BE2C (cell line): ENCODE results near the gene LDLRAD4.

Experiments used
- DNase-seq: peaks from one replicate; pipeline ENCODE4 v3.0.0-alpha.2; 2020
- H3K27me3 ChIP-seq: fragments of 250-450 bp; sonication (Bioruptor Pico); 2 replicates; pipeline ENCODE4 v1.5.1; 2020; ENCODE audit warnings: mild to moderate bottlenecking
- H3K36me3 ChIP-seq: fragments of 250-450 bp; sonication (Bioruptor Pico); 2 replicates; pipeline ENCODE4 v1.5.1; 2020; ENCODE audit warnings: mild to moderate bottlenecking
- H3K4me1 ChIP-seq: fragments of 250-450 bp; sonication (Bioruptor Pico); 2 replicates; pipeline ENCODE4 v1.5.1; 2020
- H3K4me3 ChIP-seq: 2 replicates; pipeline ENCODE4 v1.5.1; 2011; ENCODE audit warnings: low read depth, low read length
- H3K9me3 ChIP-seq: fragments of 250-450 bp; sonication (Bioruptor Pico); 2 replicates; pipeline ENCODE4 v1.5.1; 2020
- TF ChIP-seq, protein P1 (sequence below): IDR thresholded peaks from 2 replicates; pipeline ENCODE4 v1.5.1; 2012; ENCODE audit warnings: mild to moderate bottlenecking, low read depth, low read length

The LDLRAD4 gene

GRCh38 chr18:13315000-13315399 lies 96.4 kb downstream of the LDLRAD4 start:
- no peaks in the 10 kb centered on the region for H3K4me1 ChIP-seq
- TF ChIP-seq, protein P1, sequence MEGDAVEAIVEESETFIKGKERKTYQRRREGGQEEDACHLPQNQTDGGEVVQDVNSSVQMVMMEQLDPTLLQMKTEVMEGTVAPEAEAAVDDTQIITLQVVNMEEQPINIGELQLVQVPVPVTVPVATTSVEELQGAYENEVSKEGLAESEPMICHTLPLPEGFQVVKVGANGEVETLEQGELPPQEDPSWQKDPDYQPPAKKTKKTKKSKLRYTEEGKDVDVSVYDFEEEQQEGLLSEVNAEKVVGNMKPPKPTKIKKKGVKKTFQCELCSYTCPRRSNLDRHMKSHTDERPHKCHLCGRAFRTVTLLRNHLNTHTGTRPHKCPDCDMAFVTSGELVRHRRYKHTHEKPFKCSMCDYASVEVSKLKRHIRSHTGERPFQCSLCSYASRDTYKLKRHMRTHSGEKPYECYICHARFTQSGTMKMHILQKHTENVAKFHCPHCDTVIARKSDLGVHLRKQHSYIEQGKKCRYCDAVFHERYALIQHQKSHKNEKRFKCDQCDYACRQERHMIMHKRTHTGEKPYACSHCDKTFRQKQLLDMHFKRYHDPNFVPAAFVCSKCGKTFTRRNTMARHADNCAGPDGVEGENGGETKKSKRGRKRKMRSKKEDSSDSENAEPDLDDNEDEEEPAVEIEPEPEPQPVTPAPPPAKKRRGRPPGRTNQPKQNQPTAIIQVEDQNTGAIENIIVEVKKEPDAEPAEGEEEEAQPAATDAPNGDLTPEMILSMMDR = no peak
- H3K9me3 ChIP-seq = no peaks in the 10 kb centered on the region
- no peak for DNase-seq
- no peaks in the 10 kb centered on the region for H3K27me3 ChIP-seq
- H3K36me3 ChIP-seq = no peaks in the 10 kb centered on the region
- H3K4me3 ChIP-seq = no peak overlapping the region

DNA sequence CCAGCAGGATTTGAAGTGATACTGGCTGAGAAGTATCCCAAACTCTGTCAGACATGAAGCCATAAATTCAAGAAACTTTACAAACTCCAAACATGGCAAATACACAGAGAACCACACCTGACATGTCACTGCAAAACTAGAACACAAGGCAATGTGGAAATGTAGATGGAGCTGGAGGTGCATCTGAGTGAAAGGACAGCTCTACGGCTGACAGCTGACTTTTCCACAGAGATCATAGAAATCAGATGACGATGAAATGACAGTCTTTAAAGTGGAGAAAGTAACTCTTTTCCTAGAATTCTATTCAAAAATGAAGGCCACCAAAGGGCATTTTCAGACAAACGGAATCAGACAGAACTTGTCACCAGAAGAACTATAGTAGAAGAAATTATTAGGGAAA lies 97.5 kb downstream of the LDLRAD4 start:
- Histone ChIP-seq H3K4me3 (no peak overlapping the region), H3K4me1 (no peaks in the 10 kb centered on the region), H3K9me3 (no peaks in the 10 kb centered on the region), H3K36me3 (no peaks in the 10 kb centered on the region), H3K27me3 (no peaks in the 10 kb centered on the region)
- no peak for DNase-seq
- TF ChIP-seq, protein P1 = no peak

GRCh38 chr18:13317801-13318200 lies 99.2 kb downstream of the LDLRAD4 start:
- H3K36me3 ChIP-seq = no peaks in the 10 kb centered on the region
- H3K4me1 ChIP-seq = no peaks in the 10 kb centered on the region
- no peak for DNase-seq

GRCh38 chr18:13318731-13319501 lies 100.4 kb downstream of the LDLRAD4 start:
- TF ChIP-seq, protein P1 = no peak
- DNase-seq = no peak
- Histone ChIP-seq H3K27me3 (no peaks in the 10 kb centered on the region), H3K4me3 (no peak overlapping the region), H3K9me3 (no peaks in the 10 kb centered on the region), H3K4me1 (no peaks in the 10 kb centered on the region), H3K36me3 (no peaks in the 10 kb centered on the region)

More at GRCh38 chr18:13317801-13318200, 99.2 kb downstream of the LDLRAD4 start:
- TF ChIP-seq, protein P1 = no peak
- Histone ChIP-seq H3K9me3 (no peaks in the 10 kb centered on the region), H3K4me3 (no peak overlapping the region), H3K27me3 (no peaks in the 10 kb centered on the region)

- TF ChIP-seq, protein P1 = no peak
- H3K36me3 ChIP-seq = no peaks in the 10 kb centered on the region
- H3K4me3 ChIP-seq = no peak overlapping the region
- DNase-seq = no peak
- no peaks in the 10 kb centered on the region for H3K27me3 ChIP-seq
- no peaks in the 10 kb centered on the region for H3K9me3 ChIP-seq
- H3K4me1 ChIP-seq = no peaks in the 10 kb centered on the region
These were observed 101.1 kb downstream of the LDLRAD4 start for GRCh38 chr18:13319629-13320028.

- H3K27me3 ChIP-seq = no peaks in the 10 kb centered on the region
- TF ChIP-seq, protein P1 = no peak
These were observed 101.5 kb downstream of the LDLRAD4 start for GRCh38 chr18:13320096-13320495.

More at GRCh38 chr18:13320096-13320495, 101.5 kb downstream of the LDLRAD4 start:
- H3K4me3 ChIP-seq = no peak overlapping the region
- no peaks in the 10 kb centered on the region for H3K36me3 ChIP-seq
- no peak for DNase-seq
- H3K9me3 ChIP-seq = no peaks in the 10 kb centered on the region
- no peaks in the 10 kb centered on the region for H3K4me1 ChIP-seq
